Measurements from ENCODE around the gene CHST8. TPM values are rescaled to one million over a fixed set of nuclear protein-coding genes. Genes with fewer than 3 reads are reported as not detected.

Gene CHST8
- total RNA-seq, 2 donors from 2014 or later: 1.6 to 3.8 TPM

- no peak overlapping the region for H3K27ac Mint-ChIP-seq
- Histone ChIP-seq H3K36me3 (ENCODE audit: control insufficient read depth, insufficient read depth, low read length) (no peaks in the 10 kb centered on the region), H3K4me1 (ENCODE audit: control insufficient read depth, insufficient read depth, low read length) (no peaks in the 10 kb centered on the region), H3K9me3 (ENCODE audit: control insufficient read depth, low read length) (no peaks in the 10 kb centered on the region), H3K9ac (ENCODE audit: extremely low read depth, low read length, poor library complexity, severe bottlenecking) (no peak overlapping the region), H3K27me3 (ENCODE audit: control insufficient read depth, insufficient read depth, low read length, poor library complexity, severe bottlenecking) (peaks cover 63% of the 10 kb centered on the region), H3K4me3 (ENCODE audit: low read length) (no peak overlapping the region), H3K27ac (ENCODE audit: low read depth, low read length) (no peak overlapping the region)
- H3K27me3 Mint-ChIP-seq (ENCODE audit: insufficient read depth): peaks cover 64% of the 10 kb centered on the region
- H3K4me3 Mint-ChIP-seq: no peak overlapping the region
- WGBS, 2 experiments (ENCODE audit: insufficient coverage in 1 of 2, insufficient read length in 1 of 2): 87 to 93% methylated on average over 4 to 5 of the region's 5 CpGs
- peaks cover 4% of the 10 kb centered on the region for H3K4me1 Mint-ChIP-seq
- no peaks in the 10 kb centered on the region for H3K36me3 Mint-ChIP-seq (ENCODE audit: low read depth)
- H3K9me3 Mint-ChIP-seq: no peaks in the 10 kb centered on the region
- no peak for DNase-seq
- TF ChIP-seq, protein P1, sequence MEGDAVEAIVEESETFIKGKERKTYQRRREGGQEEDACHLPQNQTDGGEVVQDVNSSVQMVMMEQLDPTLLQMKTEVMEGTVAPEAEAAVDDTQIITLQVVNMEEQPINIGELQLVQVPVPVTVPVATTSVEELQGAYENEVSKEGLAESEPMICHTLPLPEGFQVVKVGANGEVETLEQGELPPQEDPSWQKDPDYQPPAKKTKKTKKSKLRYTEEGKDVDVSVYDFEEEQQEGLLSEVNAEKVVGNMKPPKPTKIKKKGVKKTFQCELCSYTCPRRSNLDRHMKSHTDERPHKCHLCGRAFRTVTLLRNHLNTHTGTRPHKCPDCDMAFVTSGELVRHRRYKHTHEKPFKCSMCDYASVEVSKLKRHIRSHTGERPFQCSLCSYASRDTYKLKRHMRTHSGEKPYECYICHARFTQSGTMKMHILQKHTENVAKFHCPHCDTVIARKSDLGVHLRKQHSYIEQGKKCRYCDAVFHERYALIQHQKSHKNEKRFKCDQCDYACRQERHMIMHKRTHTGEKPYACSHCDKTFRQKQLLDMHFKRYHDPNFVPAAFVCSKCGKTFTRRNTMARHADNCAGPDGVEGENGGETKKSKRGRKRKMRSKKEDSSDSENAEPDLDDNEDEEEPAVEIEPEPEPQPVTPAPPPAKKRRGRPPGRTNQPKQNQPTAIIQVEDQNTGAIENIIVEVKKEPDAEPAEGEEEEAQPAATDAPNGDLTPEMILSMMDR (conservative IDR thresholded peaks at IDR 0.05): no peak
Observed at GRCh38 chr19:33618884-33619283, 2.9 kb upstream of the CHST8 start.

DNA sequence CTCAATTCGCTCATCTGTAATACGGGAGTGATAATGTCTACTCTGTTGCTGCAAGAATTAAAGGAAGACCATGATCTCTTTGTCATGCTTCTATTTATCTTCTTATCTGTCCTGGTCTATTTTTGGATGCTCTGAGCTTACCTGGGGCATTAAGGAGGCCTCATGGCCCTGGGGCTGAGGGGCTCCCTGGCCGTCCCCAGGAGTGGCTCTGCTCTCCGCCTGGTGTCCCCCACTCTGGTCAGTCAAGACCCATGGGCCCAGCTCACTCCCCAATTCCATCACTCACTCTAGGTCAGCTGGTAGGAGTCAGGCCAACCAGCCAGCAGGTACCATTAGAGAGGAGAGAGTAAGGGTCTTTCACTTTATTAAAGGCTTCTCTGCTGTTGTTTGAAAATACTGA is 1.1 kb upstream of the CHST8 start:
- 93 to 98% methylated on average over 3 to 4 of the region's 4 CpGs for WGBS, 2 experiments (ENCODE audit: insufficient coverage in 1 of 2, insufficient read length in 1 of 2)
- Mint-ChIP-seq H3K36me3 (ENCODE audit: low read depth) (no peaks in the 10 kb centered on the region), H3K9me3 (no peaks in the 10 kb centered on the region), H3K4me1 (peaks cover 3% of the 10 kb centered on the region), H3K4me3 (no peak overlapping the region), H3K27ac (no peak overlapping the region), H3K27me3 (ENCODE audit: insufficient read depth) (peaks cover 74% of the 10 kb centered on the region)
- no peak overlapping the region for H3K9ac ChIP-seq (ENCODE audit: extremely low read depth, low read length, poor library complexity, severe bottlenecking)
- H3K9me3 ChIP-seq (ENCODE audit: control insufficient read depth, low read length): no peaks in the 10 kb centered on the region
- no peak overlapping the region for H3K4me3 ChIP-seq (ENCODE audit: low read length)
- TF ChIP-seq, protein P1 (conservative IDR thresholded peaks at IDR 0.05): no peak
- DNase-seq: no peak
- H3K27ac ChIP-seq (ENCODE audit: low read depth, low read length): no peak overlapping the region
- no peaks in the 10 kb centered on the region for H3K4me1 ChIP-seq (ENCODE audit: control insufficient read depth, insufficient read depth, low read length)
- H3K27me3 ChIP-seq (ENCODE audit: control insufficient read depth, insufficient read depth, low read length, poor library complexity, severe bottlenecking): peaks cover 80% of the 10 kb centered on the region
- H3K36me3 ChIP-seq (ENCODE audit: control insufficient read depth, insufficient read depth, low read length): no peaks in the 10 kb centered on the region

- H3K27me3 ChIP-seq (ENCODE audit: control insufficient read depth, insufficient read depth, low read length, poor library complexity, severe bottlenecking): peaks cover 86% of the 10 kb centered on the region
- TF ChIP-seq, protein P1 (conservative IDR thresholded peaks at IDR 0.05): no peak
- peaks cover 3% of the 10 kb centered on the region for H3K4me1 Mint-ChIP-seq
- peaks cover 73% of the 10 kb centered on the region for H3K27me3 Mint-ChIP-seq (ENCODE audit: insufficient read depth)
- H3K4me3 Mint-ChIP-seq: peak overlapping the region; percentile 61
- peak; percentile 79 for DNase-seq
- H3K36me3 ChIP-seq (ENCODE audit: control insufficient read depth, insufficient read depth, low read length): no peaks in the 10 kb centered on the region
- peak overlapping the region; percentile 58 for H3K4me3 ChIP-seq (ENCODE audit: low read length)
- H3K9me3 ChIP-seq (ENCODE audit: control insufficient read depth, low read length): no peaks in the 10 kb centered on the region
- H3K27ac Mint-ChIP-seq: no peak overlapping the region
- no peak overlapping the region for H3K27ac ChIP-seq (ENCODE audit: low read depth, low read length)
- H3K4me1 ChIP-seq (ENCODE audit: control insufficient read depth, insufficient read depth, low read length): no peaks in the 10 kb centered on the region
- H3K9ac ChIP-seq (ENCODE audit: extremely low read depth, low read length, poor library complexity, severe bottlenecking): no peak overlapping the region
- no peaks in the 10 kb centered on the region for H3K36me3 Mint-ChIP-seq (ENCODE audit: low read depth)
- no peaks in the 10 kb centered on the region for H3K9me3 Mint-ChIP-seq
- WGBS, 2 experiments (ENCODE audit: insufficient coverage in 1 of 2, insufficient read length in 1 of 2): 20 to 41% methylated on average over 25 to 60 of the region's 60 CpGs
Observed at GRCh38 chr19:33621065-33621785, 528 bp upstream of the CHST8 start.

All from endodermal cell (in vitro differentiated cells).